Activated CD8-positive, alpha-beta memory T cell treated with anti-CD3 and anti-CD28 coated beads, Interleukin-2, amount 10 ng/mL, durations not matched to agents 7 days and 5 days (primary cell): ENCODE measurements around the gene SMG6. TPM values are rescaled to one million over a fixed set of nuclear protein-coding genes. Genes with fewer than 3 reads are reported as not detected.
A peak's percentile ranks its signal among the peaks of the same experiment; 100 is the strongest.

Experiments
- ATAC-seq: fragments of 150-1000 bp; cut with Tn5 transposase; one replicate; pipeline ENCODE4 v1.10.0; 2021; ENCODE audit warnings: moderate library complexity
- CTCF ChIA-PET: fragments of 350-600 bp; sonication (Branson Sonifier 250); formaldehyde crosslinking; loops from one replicate; lab custom pipeline; 2021; ENCODE audit warnings: antibody characterized with exemption; lab: Charles Lee
- DNase-seq: peaks from one replicate; pipeline ENCODE4 v3.0.0-alpha.2; 2020
- H3K27ac Mint-ChIP-seq: one replicate; pipeline ENCODE4 v1.8.0; 2021; ENCODE audit warnings: mild to moderate bottlenecking, mixed read lengths
- H3K27me3 Mint-ChIP-seq: one replicate; pipeline ENCODE4 v1.8.0; 2021; ENCODE audit warnings: mixed read lengths
- H3K36me3 Mint-ChIP-seq: one replicate; pipeline ENCODE4 v1.8.0; 2021; ENCODE audit warnings: mild to moderate bottlenecking, mixed read lengths
- H3K4me1 Mint-ChIP-seq: one replicate; pipeline ENCODE4 v1.8.0; 2021; ENCODE audit warnings: mixed read lengths
- H3K4me3 Mint-ChIP-seq: one replicate; pipeline ENCODE4 v1.8.0; 2021; ENCODE audit warnings: mild to moderate bottlenecking, moderate library complexity, mixed read lengths
- H3K9me3 Mint-ChIP-seq: one replicate; pipeline ENCODE4 v1.8.0; 2022; ENCODE audit warnings: low read depth, mixed read lengths
- total RNA-seq, 2 experiments: library from RNA; stranded (reverse); gene quantifications; one replicate each; pipeline ENCODE4 v1.2.3, GENCODE V29; 2021

SMG6 gene
- total RNA-seq, 2 experiments from 2014 or later, result 46.7 to 60.9 TPM

DNA sequence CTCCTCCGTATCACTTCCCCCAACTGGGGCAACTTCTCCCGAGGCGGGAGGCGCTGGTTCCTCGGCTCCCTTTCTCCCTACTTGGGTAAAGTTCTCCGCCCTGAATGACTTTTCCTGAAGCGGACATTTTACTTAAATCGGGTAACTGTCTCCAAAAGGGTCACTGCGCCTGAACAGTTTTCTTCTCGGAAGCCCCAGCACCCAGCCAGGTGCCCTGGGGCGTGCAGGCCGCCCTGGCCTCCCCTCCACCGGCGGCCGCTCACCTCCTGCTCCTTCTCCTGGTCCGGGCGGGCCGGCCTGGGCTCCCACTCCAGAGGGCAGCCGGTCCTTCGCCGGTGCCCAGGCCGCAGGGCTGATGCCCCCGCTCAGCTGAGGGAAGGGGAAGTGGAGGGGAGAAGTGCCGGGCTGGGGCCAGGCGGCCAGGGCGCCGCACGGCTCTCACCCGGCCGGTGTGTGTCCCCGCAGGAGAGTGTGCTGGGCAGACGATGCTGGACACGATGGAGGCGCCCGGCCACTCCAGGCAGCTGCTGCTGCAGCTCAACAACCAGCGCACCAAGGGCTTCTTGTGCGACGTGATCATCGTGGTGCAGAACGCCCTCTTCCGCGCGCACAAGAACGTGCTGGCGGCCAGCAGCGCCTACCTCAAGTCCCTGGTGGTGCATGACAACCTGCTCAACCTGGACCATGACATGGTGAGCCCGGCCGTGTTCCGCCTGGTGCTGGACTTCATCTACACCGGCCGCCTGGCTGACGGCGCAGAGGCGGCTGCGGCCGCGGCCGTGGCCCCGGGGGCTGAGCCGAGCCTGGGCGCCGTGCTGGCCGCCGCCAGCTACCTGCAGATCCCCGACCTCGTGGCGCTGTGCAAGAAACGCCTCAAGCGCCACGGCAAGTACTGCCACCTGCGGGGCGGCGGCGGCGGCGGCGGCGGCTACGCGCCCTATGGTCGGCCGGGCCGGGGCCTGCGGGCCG lies 247.1 kb downstream of the SMG6 start:
- Mint-ChIP-seq H3K27ac (peak overlapping the region; percentile 81), H3K4me1 (peaks cover 43% of the 10 kb centered on the region), H3K36me3 (peaks cover 25% of the 10 kb centered on the region), H3K9me3 (no peaks in the 10 kb centered on the region), H3K27me3 (peaks cover 11% of the 10 kb centered on the region), H3K4me3 (peak overlapping the region; percentile 78)
- CTCF ChIA-PET, result interaction anchor here (0.6 to 13.6 kb wide), 27 partner anchors 8 to 359 kb away, joined by 3 to 401 read pairs (median 11); partner anchors contain the start of genes SMG6, SRR and TSR1
- ATAC-seq (no peak), DNase-seq (peak; percentile 76)

GRCh38 chr17:2055292-2056205 lies 248.0 kb downstream of the SMG6 start:
- no peaks in the 10 kb centered on the region for H3K9me3 Mint-ChIP-seq
- peak overlapping the region; percentile 81 for H3K27ac Mint-ChIP-seq
- peak; percentile 7 for ATAC-seq
- H3K36me3 Mint-ChIP-seq, result peaks cover 21% of the 10 kb centered on the region
- CTCF ChIA-PET, result interaction anchor here (0.7 to 13.6 kb wide), 39 partner anchors 9 to 798 kb away, joined by 3 to 401 read pairs (median 7); partner anchors contain the start of genes OVCA2, RILP, RTN4RL1 and SGSM2
- peak; percentile 80 for DNase-seq
- peaks cover 11% of the 10 kb centered on the region for H3K27me3 Mint-ChIP-seq
- H3K4me1 Mint-ChIP-seq, result peaks cover 33% of the 10 kb centered on the region
- H3K4me3 Mint-ChIP-seq, result peak overlapping the region; percentile 78

DNA sequence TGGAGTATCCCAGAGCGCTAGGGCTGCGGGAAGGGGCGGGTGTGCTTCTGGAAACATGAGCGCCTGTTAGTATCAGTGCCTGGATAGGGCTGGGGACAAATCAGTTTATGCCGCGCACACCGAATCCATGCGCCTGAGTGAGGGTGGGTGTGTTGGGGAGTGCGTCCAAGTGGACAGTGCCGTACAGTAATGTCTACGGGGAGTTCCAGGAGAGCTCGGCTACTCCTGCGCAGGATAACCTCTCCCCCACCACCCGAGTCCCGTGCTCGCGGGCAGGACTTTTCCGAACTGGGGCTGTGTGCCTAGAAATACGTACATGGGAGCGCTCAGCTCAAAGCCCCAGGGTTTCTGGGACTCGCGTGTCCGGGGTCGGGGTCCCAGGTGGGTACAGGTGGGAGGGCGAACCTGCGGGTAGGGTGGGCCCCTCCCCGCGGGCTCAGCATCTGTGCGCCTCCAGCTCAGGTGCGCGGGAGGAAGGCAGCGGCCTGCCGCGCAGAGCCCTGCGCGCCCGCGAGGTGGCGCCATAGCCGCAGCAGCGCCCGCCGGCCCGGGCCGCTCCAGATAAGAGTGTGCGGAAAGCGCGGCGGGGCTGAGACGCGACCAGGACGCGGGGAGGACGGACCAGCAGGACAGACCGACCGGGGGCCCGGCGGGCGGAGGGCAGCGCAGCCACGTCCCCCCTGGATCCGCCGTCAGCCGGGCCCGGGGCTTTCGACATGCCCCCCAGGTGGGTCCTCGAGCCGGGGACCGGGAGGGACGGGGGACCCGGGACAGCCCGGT lies 248.9 kb downstream of the SMG6 start, which contains the start of gene HIC1:
TSS of gene HIC1 (plus strand) at position 592 of the 780 bp plus-strand sequence. CDS start 1,588 bp downstream, outside the sequence.
- Mint-ChIP-seq H3K27ac (peak within 1 kb of the TSS; percentile 86), H3K27me3 (peaks cover 11% of the 10 kb centered on the region), H3K36me3 (peaks cover 14% of the 10 kb centered on the region), H3K4me1 (peaks cover 26% of the 10 kb centered on the region), H3K4me3 (peak within 1 kb of the TSS; percentile 78), H3K9me3 (no peaks in the 10 kb centered on the region)
- DNase-seq (peak; percentile 87), ATAC-seq (peak; percentile 51)
- CTCF ChIA-PET, result interaction anchor here (0.6 to 13.6 kb wide), 43 partner anchors 8 to 797 kb away, joined by 3 to 401 read pairs (median 6); partner anchors contain the start of genes OVCA2, PRPF8, RILP and RTN4RL1

- peaks cover 24% of the 10 kb centered on the region for H3K4me1 Mint-ChIP-seq
- H3K27ac Mint-ChIP-seq, result peak overlapping the region; percentile 86
- H3K27me3 Mint-ChIP-seq, result peaks cover 11% of the 10 kb centered on the region
- no peaks in the 10 kb centered on the region for H3K9me3 Mint-ChIP-seq
- CTCF ChIA-PET, result interaction anchor here (0.6 to 13.6 kb wide), 44 partner anchors 10 to 405 kb away, joined by 3 to 401 read pairs (median 7); partner anchors contain the start of genes OVCA2, PRPF8, RILP and RTN4RL1
- peak overlapping the region; percentile 74 for H3K4me3 Mint-ChIP-seq
- DNase-seq (peak; percentile 76), ATAC-seq (no peak)
- H3K36me3 Mint-ChIP-seq, result peaks cover 9% of the 10 kb centered on the region
Observed at GRCh38 chr17:2054262-2054511, 249.4 kb downstream of the SMG6 start.

- Mint-ChIP-seq H3K27me3 (peaks cover 12% of the 10 kb centered on the region), H3K4me3 (peak overlapping the region; percentile 74), H3K4me1 (peaks cover 29% of the 10 kb centered on the region), H3K9me3 (no peaks in the 10 kb centered on the region), H3K36me3 (peaks cover 8% of the 10 kb centered on the region), H3K27ac (peak overlapping the region; percentile 86)
- CTCF ChIA-PET, result interaction anchor here (0.6 to 13.6 kb wide), 29 partner anchors 11 to 404 kb away, joined by 3 to 401 read pairs (median 3); partner anchors contain the start of genes RILP, SMG6, SRR and TSR1
- DNase-seq, result peak; percentile 89
- peak; percentile 29 for ATAC-seq
Observed at GRCh38 chr17:2053380-2054261, 250.0 kb downstream of the SMG6 start.

DNA sequence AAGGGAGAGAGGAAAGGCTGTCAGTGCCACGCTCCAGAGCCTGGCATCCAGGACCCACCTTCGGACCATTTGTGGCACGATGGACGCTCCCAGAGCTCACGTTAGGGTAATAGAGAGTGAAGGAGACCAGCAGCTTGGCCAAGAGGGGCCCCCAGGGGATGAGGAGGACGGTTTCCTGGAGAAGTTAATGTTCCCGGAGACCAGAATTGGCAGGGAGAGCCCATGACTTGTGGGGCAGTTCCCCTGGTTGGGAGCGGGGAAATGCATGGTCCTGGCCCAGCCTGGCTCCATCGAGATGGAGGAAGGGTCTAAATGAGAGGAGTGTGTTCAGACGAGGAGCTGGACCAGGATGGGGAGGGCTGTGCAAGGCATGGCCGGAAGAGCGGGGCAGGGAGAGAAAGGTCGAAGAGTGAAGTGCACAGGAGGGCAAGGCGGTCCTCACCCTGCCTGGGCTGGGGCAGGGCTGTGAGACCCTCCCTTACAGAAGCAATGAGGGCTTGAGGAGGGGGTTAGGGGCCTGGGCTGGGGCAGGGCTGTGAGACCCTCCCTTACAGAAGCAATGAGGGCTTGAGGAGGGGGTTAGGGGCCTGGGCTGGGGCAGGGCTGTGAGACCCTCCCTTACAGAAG lies 251.5 kb downstream of the SMG6 start:
- Mint-ChIP-seq H3K36me3 (peaks cover 3% of the 10 kb centered on the region), H3K9me3 (no peaks in the 10 kb centered on the region), H3K27me3 (peaks cover 13% of the 10 kb centered on the region), H3K4me1 (peaks cover 25% of the 10 kb centered on the region), H3K4me3 (peak overlapping the region; percentile 5), H3K27ac (peak overlapping the region; percentile 39)
- CTCF ChIA-PET, result interaction anchor here (0.9 to 1.9 kb wide), 10 partner anchors 8 to 330 kb away, joined by 3 to 16 read pairs (median 4); partner anchors contain the start of genes OVCA2 and TSR1
- DNase-seq (no peak), ATAC-seq (no peak)

DNA sequence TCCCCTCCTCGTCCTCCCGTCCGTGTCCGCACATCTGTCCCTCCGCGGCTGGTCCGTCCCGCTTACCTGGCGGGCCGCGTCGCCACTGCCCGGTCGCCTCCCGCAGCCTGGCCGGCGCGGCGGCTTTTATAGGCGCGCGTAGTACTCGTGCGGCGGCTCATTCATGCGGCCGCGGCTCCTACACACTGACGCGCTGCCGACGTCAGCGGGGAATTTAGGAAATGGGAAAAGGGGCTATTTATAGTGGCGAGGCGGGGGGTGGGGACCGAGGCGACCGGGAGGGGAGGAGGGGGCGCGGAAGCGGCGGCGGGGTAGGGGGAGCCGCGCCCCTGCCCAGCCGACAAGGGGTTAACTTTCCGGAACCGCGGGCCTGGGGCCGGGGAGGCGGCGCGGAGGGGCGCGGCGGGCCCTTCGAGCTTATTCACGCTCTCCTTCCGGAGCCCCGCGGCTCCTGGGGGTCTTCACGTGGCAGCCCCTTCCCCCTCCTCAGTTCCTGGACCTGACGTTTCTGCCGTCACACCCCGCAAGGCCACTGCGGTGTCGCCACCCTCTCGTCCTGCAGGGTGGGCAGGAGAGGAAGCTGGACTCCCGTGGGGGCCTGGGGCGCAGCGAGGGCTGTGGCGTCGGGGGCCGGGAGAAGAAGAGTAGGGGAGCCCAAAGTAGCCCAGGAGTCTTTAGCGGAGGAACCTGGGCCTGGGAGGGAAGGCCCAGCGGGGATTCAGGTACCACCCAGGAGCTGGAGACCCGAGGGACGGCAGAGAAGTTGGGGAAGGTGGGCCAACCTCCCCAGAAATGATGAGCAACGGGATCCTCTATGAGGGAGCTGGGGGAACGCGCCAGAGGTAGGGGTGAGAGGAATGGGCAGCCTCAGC lies 252.3 kb downstream of the SMG6 start:
- H3K4me1 Mint-ChIP-seq, result peaks cover 25% of the 10 kb centered on the region
- no peak for ATAC-seq
- H3K4me3 Mint-ChIP-seq, result no peak overlapping the region
- CTCF ChIA-PET, result interaction anchor here (0.9 to 1.9 kb wide), 11 partner anchors 9 to 331 kb away, joined by 3 to 16 read pairs (median 4); partner anchors contain the start of genes OVCA2 and TSR1
- no peak for DNase-seq
- H3K27me3 Mint-ChIP-seq, result peaks cover 13% of the 10 kb centered on the region
- H3K36me3 Mint-ChIP-seq, result no peaks in the 10 kb centered on the region
- H3K27ac Mint-ChIP-seq, result peak overlapping the region; percentile 39
- no peaks in the 10 kb centered on the region for H3K9me3 Mint-ChIP-seq

GRCh38 chr17:2050300-2051060 lies 253.1 kb downstream of the SMG6 start:
- Mint-ChIP-seq H3K36me3 (no peaks in the 10 kb centered on the region), H3K27me3 (peaks cover 13% of the 10 kb centered on the region), H3K9me3 (no peaks in the 10 kb centered on the region), H3K4me1 (peaks cover 25% of the 10 kb centered on the region), H3K27ac (no peak overlapping the region), H3K4me3 (no peak overlapping the region)
- ATAC-seq, result peak; percentile 12
- CTCF ChIA-PET, result interaction anchor here (0.6 to 1.9 kb wide), 5 partner anchors 194 to 366 kb away, joined by 3 to 16 read pairs (median 3); no protein-coding TSS in a partner anchor
- peak; percentile 82 for DNase-seq

DNA sequence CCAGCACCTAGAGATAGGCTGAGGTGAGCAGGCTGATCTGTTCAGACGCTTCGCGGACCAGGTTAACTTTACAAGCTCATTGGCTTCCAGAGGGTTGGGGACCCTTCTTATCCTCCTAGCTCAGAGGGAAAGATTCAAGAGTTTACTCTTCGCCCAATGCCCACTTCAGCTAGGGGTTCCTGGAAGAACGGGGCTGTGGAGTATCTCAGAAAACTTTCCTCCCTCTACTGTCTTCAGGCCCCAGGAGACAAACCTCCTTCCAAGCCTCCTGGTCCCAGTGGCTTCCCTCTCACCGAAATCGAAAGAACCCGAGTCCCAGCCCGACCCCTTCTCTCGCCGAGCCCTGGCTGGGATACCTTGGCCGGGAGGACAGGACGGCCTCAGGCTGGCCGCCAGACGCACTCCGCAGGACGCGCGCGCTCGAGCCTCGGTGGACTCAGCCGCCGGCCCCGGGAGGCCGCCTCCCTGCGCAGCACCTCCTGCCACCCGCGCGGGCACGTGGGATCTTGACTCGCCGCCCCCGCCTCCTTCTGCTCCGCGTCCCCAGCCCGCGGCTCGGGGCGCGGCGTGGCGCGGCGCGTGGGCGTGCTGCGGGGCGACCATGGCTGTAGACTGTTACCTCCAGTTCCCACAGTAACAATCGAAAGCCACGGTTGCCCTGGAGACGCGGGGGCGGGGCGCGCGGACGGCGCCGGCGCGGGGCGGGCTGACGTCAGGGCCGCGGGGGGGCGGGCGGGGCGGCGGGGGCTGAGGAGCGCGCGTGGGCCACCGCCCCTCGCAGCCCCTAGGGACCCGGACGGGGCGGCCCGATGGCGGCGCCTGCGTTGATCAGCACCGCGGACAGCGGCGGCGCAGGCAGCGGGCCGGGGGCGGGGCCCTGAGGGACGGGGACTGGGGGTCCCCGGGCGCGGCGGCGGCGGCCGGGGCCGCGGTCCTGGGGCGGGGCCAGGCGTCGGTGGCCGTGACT lies 254.0 kb downstream of the SMG6 start:
- Mint-ChIP-seq H3K9me3 (no peaks in the 10 kb centered on the region), H3K27ac (no peak overlapping the region), H3K27me3 (peaks cover 13% of the 10 kb centered on the region), H3K36me3 (peaks cover 2% of the 10 kb centered on the region), H3K4me1 (peaks cover 27% of the 10 kb centered on the region), H3K4me3 (peak overlapping the region; percentile 62)
- DNase-seq (peak; percentile 92), ATAC-seq (peak; percentile 48)
- CTCF ChIA-PET, result interaction anchor here (0.6 to 1.6 kb wide), 4 partner anchors 195 to 367 kb away, joined by 3 to 4 read pairs (median 3); no protein-coding TSS in a partner anchor
